ENCODE data around the gene KIF7. TPM values are rescaled to one million over a fixed set of nuclear protein-coding genes. Genes with fewer than 3 reads are reported as not detected.
A peak's percentile ranks its signal among the peaks of the same experiment; 100 is the strongest.
"Not testable (repeated sequence)": the region's sequence is repeated elsewhere in the genome, so short reads cannot be mapped to it uniquely, and the experiment has no call there.

The KIF7 gene
- 2.1 and 2.3 TPM in 2 replicates for total RNA-seq (2014; rRNA removed; shearing (Covaris generic))
- 2.9 and 3.6 TPM in 2 replicates for polyA plus RNA-seq (2015; cell fraction: cytosol; rRNA removed)
- polyA plus RNA-seq (2015; cell fraction: nucleus; rRNA removed): 7.8 and 8.4 TPM in 2 replicates

- in situ Hi-C loops (cut with HindIII; ENCODE audit: low pct_unique_long_range_greater_than_20kb, low sequenced_read_pairs): no loop called here
- DNase-seq (ENCODE audit: low read depth, low spot score): peak; percentile 18
These were observed at the start of gene KIF7 for GRCh38 chr15:89654847-89655805. TSS of gene KIF7 (minus strand) at chr15:89655467. CDS start at chr15:89652930, 2,537 bp downstream.

- DNase-seq (ENCODE audit: low read depth, low spot score): no peak
- in situ Hi-C loops (cut with HindIII; ENCODE audit: low pct_unique_long_range_greater_than_20kb, low sequenced_read_pairs): no loop called here
These were observed 49.1 kb upstream of the KIF7 start for GRCh38 chr15:89704411-89704810.

GRCh38 chr15:89695198-89695597 is 39.9 kb upstream of the KIF7 start:
- in situ Hi-C loops (cut with HindIII; ENCODE audit: low pct_unique_long_range_greater_than_20kb, low sequenced_read_pairs): no loop called here
- DNase-seq (ENCODE audit: low read depth, low spot score): no peak

- in situ Hi-C loops (cut with HindIII; ENCODE audit: low pct_unique_long_range_greater_than_20kb, low sequenced_read_pairs): no loop called here
- DNase-seq (ENCODE audit: low read depth, low spot score): no peak
These were observed 38.4 kb upstream of the KIF7 start for GRCh38 chr15:89693696-89694095.

GRCh38 chr15:89693091-89693490 is 37.8 kb upstream of the KIF7 start:
- in situ Hi-C loops (cut with HindIII; ENCODE audit: low pct_unique_long_range_greater_than_20kb, low sequenced_read_pairs): no loop called here
- DNase-seq (ENCODE audit: low read depth, low spot score): no peak

GRCh38 chr15:89690276-89691218 is 35.3 kb upstream of the KIF7 start, which contains the start of the genes PEX11A and WDR93:
TSS of gene PEX11A (minus strand) at chr15:89690754. CDS start at chr15:89690632, 122 bp downstream.
TSS of gene WDR93 (plus strand) at chr15:89690811. CDS start at chr15:89701747, 10,936 bp downstream.
- DNase-seq (ENCODE audit: low read depth, low spot score): peak; percentile 84
- in situ Hi-C loops (cut with HindIII; ENCODE audit: low pct_unique_long_range_greater_than_20kb, low sequenced_read_pairs): no loop called here

GRCh38 chr15:89689930-89690275 is 34.6 kb upstream of the KIF7 start:
- DNase-seq (ENCODE audit: low read depth, low spot score); in situ Hi-C loops (cut with HindIII; ENCODE audit: low pct_unique_long_range_greater_than_20kb, low sequenced_read_pairs): not testable (repeated sequence)

- in situ Hi-C loops (cut with HindIII; ENCODE audit: low pct_unique_long_range_greater_than_20kb, low sequenced_read_pairs): no loop called here
These were observed 31.3 kb upstream of the KIF7 start for GRCh38 chr15:89686522-89686921.

GRCh38 chr15:89685995-89686394 is 30.7 kb upstream of the KIF7 start:
- no peak for DNase-seq (ENCODE audit: low read depth, low spot score)
- in situ Hi-C loops (cut with HindIII; ENCODE audit: low pct_unique_long_range_greater_than_20kb, low sequenced_read_pairs): no loop called here

More at GRCh38 chr15:89686522-89686921, 31.3 kb upstream of the KIF7 start:
- DNase-seq (ENCODE audit: low read depth, low spot score): no peak

- no peak for DNase-seq (ENCODE audit: low read depth, low spot score)
These were observed 25.9 kb upstream of the KIF7 start for GRCh38 chr15:89681146-89681545.

GRCh38 chr15:89680282-89680873 is 25.1 kb upstream of the KIF7 start:
- in situ Hi-C loops (cut with HindIII; ENCODE audit: low pct_unique_long_range_greater_than_20kb, low sequenced_read_pairs): no loop called here
- DNase-seq (ENCODE audit: low read depth, low spot score): no peak

More at GRCh38 chr15:89681146-89681545, 25.9 kb upstream of the KIF7 start:
- in situ Hi-C loops (cut with HindIII; ENCODE audit: low pct_unique_long_range_greater_than_20kb, low sequenced_read_pairs): no loop called here

GRCh38 chr15:89679212-89679611 is 23.9 kb upstream of the KIF7 start, which contains the start of gene PLIN1:
TSS of gene PLIN1 (minus strand) at chr15:89679367. CDS start at chr15:89677489, 1,878 bp downstream.
- in situ Hi-C loops (cut with HindIII; ENCODE audit: low pct_unique_long_range_greater_than_20kb, low sequenced_read_pairs): no loop called here
- no peak for DNase-seq (ENCODE audit: low read depth, low spot score)

- no peak for DNase-seq (ENCODE audit: low read depth, low spot score)
- in situ Hi-C loops (cut with HindIII; ENCODE audit: low pct_unique_long_range_greater_than_20kb, low sequenced_read_pairs): no loop called here
These were observed 22.1 kb upstream of the KIF7 start for GRCh38 chr15:89677381-89677780.

- in situ Hi-C loops (cut with HindIII; ENCODE audit: low pct_unique_long_range_greater_than_20kb, low sequenced_read_pairs): no loop called here
- DNase-seq (ENCODE audit: low read depth, low spot score): no peak
These were observed 20.3 kb upstream of the KIF7 start for GRCh38 chr15:89675606-89676005.

- DNase-seq (ENCODE audit: low read depth, low spot score): no peak
- in situ Hi-C loops (cut with HindIII; ENCODE audit: low pct_unique_long_range_greater_than_20kb, low sequenced_read_pairs): no loop called here
These were observed 19.3 kb upstream of the KIF7 start for GRCh38 chr15:89674526-89674925.

- in situ Hi-C loops (cut with HindIII; ENCODE audit: low pct_unique_long_range_greater_than_20kb, low sequenced_read_pairs): no loop called here
- DNase-seq (ENCODE audit: low read depth, low spot score): peak; percentile 74
These were observed 17.9 kb upstream of the KIF7 start for GRCh38 chr15:89673165-89673512.

Data from SK-MEL-5 (cell line).